Smooth muscle cell (in vitro differentiated cells): ENCODE data around the gene TRIM2. TPM values are rescaled to one million over a fixed set of nuclear protein-coding genes. Genes with fewer than 3 reads are reported as not detected.

Experiments
- DNase-seq: peaks from one replicate; lab custom pipeline; 2025; ENCODE audit not compliant: unreplicated experiment; lab: John Stamatoyannopoulos, UW
- H2AFZ ChIP-seq: fragments of 200-600 bp; sonication (generic); 2 replicates; pipeline ENCODE4 v1.6.0; 2016; ENCODE audit warnings: antibody characterized with exemption, low read depth, mild to moderate bottlenecking
- H3F3A ChIP-seq: fragments of 200-600 bp; sonication (generic); 2 replicates; pipeline ENCODE4 v1.6.0; 2017; ENCODE audit warnings: antibody characterized with exemption, low read depth
- H3K27ac ChIP-seq: fragments of 200-600 bp; sonication (generic); 2 replicates; pipeline ENCODE4 v1.5.1; 2016; ENCODE audit warnings: low read depth, mild to moderate bottlenecking
- H3K27me3 ChIP-seq: fragments of 200-600 bp; sonication (generic); 2 replicates; pipeline ENCODE4 v1.6.1; 2016; ENCODE audit warnings: low read depth, mild to moderate bottlenecking
- H3K36me3 ChIP-seq: fragments of 200-600 bp; sonication (generic); 2 replicates; pipeline ENCODE4 v1.5.1; 2016; ENCODE audit warnings: low read depth
- H3K4me1 ChIP-seq: fragments of 200-600 bp; sonication (generic); 2 replicates; pipeline ENCODE4 v1.5.1; 2016; ENCODE audit warnings: low read depth
- H3K4me2 ChIP-seq: fragments of 200-600 bp; sonication (generic); 2 replicates; pipeline ENCODE4 v1.6.0; 2016; ENCODE audit warnings: mild to moderate bottlenecking
- H3K4me3 ChIP-seq: fragments of 200-600 bp; sonication (generic); 2 replicates; pipeline ENCODE4 v1.5.1; 2016; ENCODE audit warnings: mild to moderate bottlenecking
- H3K79me2 ChIP-seq: fragments of 200-600 bp; sonication (generic); 2 replicates; pipeline ENCODE4 v1.6.0; 2016; ENCODE audit warnings: low read depth, mild to moderate bottlenecking
- H3K9ac ChIP-seq: fragments of 200-600 bp; sonication (generic); 2 replicates; pipeline ENCODE4 v1.6.0; 2016; ENCODE audit warnings: low read depth
- H3K9me3 ChIP-seq: fragments of 200-600 bp; sonication (generic); replicated peaks from 2 replicates; pipeline ENCODE4 v1.5.1; 2016; ENCODE audit warnings: low read depth
- H4K20me1 ChIP-seq: fragments of 200-600 bp; sonication (generic); 2 replicates; pipeline ENCODE4 v1.6.0; 2016; ENCODE audit warnings: low read depth
- WGBS: methylation state at CpG from one replicate; pipeline ENCODE4 v1.1.7; 2016; ENCODE audit warnings: low lambda C conversion rate; 5-methylcytosine and 5-hydroxymethylcytosine counted together
- polyA plus RNA-seq: library from polyadenylated mRNA; unstranded; fragments of >200 nt; fragmentation: Nextera tagmentation; extraction: Ambion mirVana; gene quantifications from 2 replicates; pipeline ENCODE4 v1.2.1, GENCODE V29; 2016
- total RNA-seq: library from RNA; depleted of rRNA; stranded (reverse); fragments of >200 nt; gene quantifications from 2 replicates; pipeline ENCODE4 v1.2.3, GENCODE V29; 2014
- TF ChIP-seq, protein P1 (sequence below): fragments of 200-600 bp; sonication (generic); IDR thresholded peaks from 2 replicates; pipeline ENCODE4 v1.5.1; 2017; ENCODE audit warnings: borderline replicate concordance, mild to moderate bottlenecking, antibody characterized with exemption; ENCODE audit not compliant: insufficient read depth, poor library complexity, severe bottlenecking

The TRIM2 gene
- total and polyA plus RNA-seq, 2 experiments from 2014 or later, result 9.1 to 33.4 TPM

- Histone ChIP-seq H3K9me3 (no peaks in the 10 kb centered on the region), H3K4me3 (peak overlapping the region; percentile 68), H3K36me3 (no peaks in the 10 kb centered on the region), H3K79me2 (peaks cover 20% of the 10 kb centered on the region), H2AFZ (peak overlapping the region; percentile 80), H3K27ac (peak overlapping the region; percentile 80), H3K4me1 (peaks cover 16% of the 10 kb centered on the region), H3K4me2 (peak overlapping the region; percentile 87), H3F3A (no peaks in the 10 kb centered on the region), H3K9ac (peak overlapping the region; percentile 58), H4K20me1 (peaks cover 18% of the 10 kb centered on the region), H3K27me3 (no peaks in the 10 kb centered on the region)
- 21% methylated on average over 14 of the region's 14 CpGs for WGBS
- TF ChIP-seq, protein P1, sequence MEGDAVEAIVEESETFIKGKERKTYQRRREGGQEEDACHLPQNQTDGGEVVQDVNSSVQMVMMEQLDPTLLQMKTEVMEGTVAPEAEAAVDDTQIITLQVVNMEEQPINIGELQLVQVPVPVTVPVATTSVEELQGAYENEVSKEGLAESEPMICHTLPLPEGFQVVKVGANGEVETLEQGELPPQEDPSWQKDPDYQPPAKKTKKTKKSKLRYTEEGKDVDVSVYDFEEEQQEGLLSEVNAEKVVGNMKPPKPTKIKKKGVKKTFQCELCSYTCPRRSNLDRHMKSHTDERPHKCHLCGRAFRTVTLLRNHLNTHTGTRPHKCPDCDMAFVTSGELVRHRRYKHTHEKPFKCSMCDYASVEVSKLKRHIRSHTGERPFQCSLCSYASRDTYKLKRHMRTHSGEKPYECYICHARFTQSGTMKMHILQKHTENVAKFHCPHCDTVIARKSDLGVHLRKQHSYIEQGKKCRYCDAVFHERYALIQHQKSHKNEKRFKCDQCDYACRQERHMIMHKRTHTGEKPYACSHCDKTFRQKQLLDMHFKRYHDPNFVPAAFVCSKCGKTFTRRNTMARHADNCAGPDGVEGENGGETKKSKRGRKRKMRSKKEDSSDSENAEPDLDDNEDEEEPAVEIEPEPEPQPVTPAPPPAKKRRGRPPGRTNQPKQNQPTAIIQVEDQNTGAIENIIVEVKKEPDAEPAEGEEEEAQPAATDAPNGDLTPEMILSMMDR, result no peak
- DNase-seq, result peak; percentile 64
These were observed 44.5 kb downstream of the TRIM2 start for GRCh38 chr4:153248641-153249198.

GRCh38 chr4:153249199-153250041 lies 45.2 kb downstream of the TRIM2 start:
- DNase-seq, result peak; percentile 64
- WGBS, result 9% methylated on average over 44 of the region's 44 CpGs
- Histone ChIP-seq H3F3A (no peaks in the 10 kb centered on the region), H3K27ac (peak overlapping the region; percentile 80), H3K9ac (peak overlapping the region; percentile 58), H3K4me3 (peak overlapping the region; percentile 68), H3K36me3 (no peaks in the 10 kb centered on the region), H4K20me1 (peaks cover 16% of the 10 kb centered on the region), H3K9me3 (no peaks in the 10 kb centered on the region), H2AFZ (peak overlapping the region; percentile 80), H3K4me1 (peaks cover 16% of the 10 kb centered on the region), H3K4me2 (peak overlapping the region; percentile 87), H3K79me2 (peaks cover 20% of the 10 kb centered on the region), H3K27me3 (no peaks in the 10 kb centered on the region)
- TF ChIP-seq, protein P1, result no peak

DNA sequence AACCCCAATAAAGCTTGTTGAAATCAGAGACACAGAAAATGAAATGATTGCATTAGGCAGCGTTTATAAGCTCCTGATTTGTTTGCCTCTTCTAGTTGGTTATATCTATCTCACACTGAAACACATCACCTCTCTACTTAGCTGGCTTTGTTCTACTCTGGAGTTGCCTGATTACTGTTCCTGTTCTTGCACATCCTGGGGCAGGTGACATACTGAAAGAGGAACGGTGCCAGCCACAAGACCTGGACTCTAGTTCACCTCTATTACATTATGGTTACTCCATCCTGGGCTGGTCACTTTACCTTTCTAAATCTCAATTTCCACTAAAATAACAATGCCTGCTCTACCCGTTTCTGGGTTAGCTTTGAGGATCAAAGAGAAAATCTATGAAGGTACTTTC lies 47.9 kb downstream of the TRIM2 start:
- Histone ChIP-seq H3K27me3 (no peaks in the 10 kb centered on the region), H3F3A (peaks cover 6% of the 10 kb centered on the region), H3K4me1 (peaks cover 22% of the 10 kb centered on the region), H3K36me3 (no peaks in the 10 kb centered on the region), H3K9ac (no peak overlapping the region), H3K4me3 (no peak overlapping the region), H4K20me1 (peaks cover 24% of the 10 kb centered on the region), H2AFZ (no peak overlapping the region), H3K79me2 (peaks cover 15% of the 10 kb centered on the region), H3K27ac (no peak overlapping the region), H3K4me2 (no peak overlapping the region), H3K9me3 (no peaks in the 10 kb centered on the region)
- TF ChIP-seq, protein P1, result no peak
- DNase-seq, result no peak
- WGBS, result 89% methylated on average over 3 of the region's 3 CpGs
